GM19397 (cell line): ENCODE data around the gene PEX3.

Experiments
- ATAC-seq: cut with Tn5 transposase; IDR thresholded peaks from one replicate; pipeline ENCODE4 v1.9.1; 2021; ENCODE audit warnings: mild to moderate bottlenecking, moderate library complexity; ENCODE audit not compliant: unreplicated experiment

PEX3 gene, protein sequence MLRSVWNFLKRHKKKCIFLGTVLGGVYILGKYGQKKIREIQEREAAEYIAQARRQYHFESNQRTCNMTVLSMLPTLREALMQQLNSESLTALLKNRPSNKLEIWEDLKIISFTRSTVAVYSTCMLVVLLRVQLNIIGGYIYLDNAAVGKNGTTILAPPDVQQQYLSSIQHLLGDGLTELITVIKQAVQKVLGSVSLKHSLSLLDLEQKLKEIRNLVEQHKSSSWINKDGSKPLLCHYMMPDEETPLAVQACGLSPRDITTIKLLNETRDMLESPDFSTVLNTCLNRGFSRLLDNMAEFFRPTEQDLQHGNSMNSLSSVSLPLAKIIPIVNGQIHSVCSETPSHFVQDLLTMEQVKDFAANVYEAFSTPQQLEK

GRCh38 chr6:143450453-143451371, at the start of gene PEX3, which contains the start of gene ADAT2:
Gene PEX3 (plus strand): TSS chr6:143450805. CDS start chr6:143451043, 238 bp downstream.
Gene ADAT2 (minus strand): TSS chr6:143450695. CDS start chr6:143450658, 37 bp downstream.
- peak; percentile 99 for ATAC-seq

GRCh38 chr6:143401068-143401446, 49.5 kb upstream of the PEX3 start:
- no peak for ATAC-seq

DNA sequence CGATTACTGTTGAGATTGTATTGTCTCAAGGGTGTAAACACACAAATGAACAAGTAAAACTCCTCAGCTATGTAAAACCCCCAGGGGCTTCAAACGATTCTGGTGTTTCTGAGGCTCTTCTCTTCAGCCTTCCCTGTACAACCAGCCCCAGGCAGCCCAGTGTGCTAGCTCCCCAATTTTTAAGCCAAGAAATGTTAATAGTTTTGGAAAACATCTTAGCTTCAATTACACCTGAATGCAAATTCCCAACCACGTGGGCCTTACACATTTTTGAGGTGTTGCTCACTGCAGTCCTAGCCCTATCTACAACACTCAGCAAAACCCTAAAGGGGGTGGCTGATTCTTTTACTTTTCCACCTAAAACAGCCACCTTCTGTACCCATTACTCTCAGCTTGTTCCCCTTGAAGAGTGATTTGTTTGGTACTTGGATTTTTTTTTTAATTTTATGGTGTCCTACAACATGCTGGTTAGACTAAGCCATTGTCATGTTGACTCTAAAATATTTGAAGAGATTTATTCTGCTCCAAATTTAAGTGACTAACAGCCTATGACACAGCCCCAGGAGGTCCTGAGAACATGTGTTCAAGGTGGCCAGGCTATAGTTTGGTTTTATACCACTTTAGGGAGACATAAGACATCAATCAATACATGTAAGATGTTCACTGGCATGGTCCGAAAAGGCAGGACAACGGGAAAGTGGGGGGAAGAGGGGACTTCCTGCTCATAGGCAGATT, 48.8 kb upstream of the PEX3 start:
- ATAC-seq, result no peak

- no peak for ATAC-seq
Measured at GRCh38 chr6:143402721-143403336, 47.8 kb upstream of the PEX3 start.

DNA sequence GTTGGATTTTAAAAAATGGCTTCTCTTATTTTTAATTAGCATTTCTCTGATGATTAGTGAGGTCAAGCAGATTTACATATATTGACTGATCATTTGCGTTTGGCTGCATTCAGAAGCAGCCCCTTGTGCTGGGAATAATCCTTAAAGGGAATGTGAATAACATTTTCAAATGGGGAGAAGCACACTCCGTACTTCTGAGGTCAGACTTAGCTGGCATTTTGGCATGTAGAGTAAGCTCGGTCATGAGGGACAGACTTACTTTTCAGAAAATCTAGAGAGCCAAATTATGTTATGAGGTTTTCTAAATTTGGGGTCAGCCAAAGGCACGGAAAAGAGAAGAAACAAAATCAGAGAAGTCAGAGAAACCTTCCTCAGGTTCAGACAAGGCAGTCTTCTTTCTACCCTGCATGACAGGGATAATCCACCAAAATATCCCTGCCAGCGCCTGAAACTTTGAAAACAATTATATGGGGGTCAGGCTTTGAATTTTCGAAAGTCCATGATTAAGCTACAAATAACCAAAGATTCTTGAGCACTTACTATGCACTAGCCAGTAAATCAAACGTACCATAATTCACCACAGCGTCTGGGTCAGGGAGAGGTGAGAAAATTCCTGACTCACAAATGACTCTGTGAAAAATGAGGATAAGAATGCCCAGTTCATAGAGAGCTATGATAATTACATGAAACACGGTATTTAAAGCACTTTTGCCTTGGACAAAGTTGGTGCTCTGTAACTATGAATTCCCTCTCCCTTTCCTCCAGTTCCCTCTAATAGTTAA, 45.0 kb upstream of the PEX3 start:
- no peak for ATAC-seq

DNA sequence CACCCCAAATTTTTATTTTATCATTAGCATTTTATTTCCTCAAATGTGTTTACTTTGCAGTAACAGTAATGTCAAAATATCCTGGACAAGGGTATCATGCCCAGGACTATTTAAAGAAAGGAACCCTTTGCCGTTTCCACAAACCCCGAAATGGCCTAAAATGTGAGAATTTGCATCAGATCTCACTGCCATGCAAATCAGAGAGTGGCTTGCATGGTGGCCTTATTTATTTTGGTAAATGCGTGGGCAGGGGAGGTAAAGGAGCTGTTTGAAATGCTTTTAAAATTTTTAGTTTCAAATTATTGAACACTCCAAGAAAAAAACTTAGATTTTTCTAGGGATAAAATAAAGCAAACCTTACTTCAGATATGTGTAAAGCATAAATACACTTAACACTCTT, 43.9 kb upstream of the PEX3 start:
- no peak for ATAC-seq

DNA sequence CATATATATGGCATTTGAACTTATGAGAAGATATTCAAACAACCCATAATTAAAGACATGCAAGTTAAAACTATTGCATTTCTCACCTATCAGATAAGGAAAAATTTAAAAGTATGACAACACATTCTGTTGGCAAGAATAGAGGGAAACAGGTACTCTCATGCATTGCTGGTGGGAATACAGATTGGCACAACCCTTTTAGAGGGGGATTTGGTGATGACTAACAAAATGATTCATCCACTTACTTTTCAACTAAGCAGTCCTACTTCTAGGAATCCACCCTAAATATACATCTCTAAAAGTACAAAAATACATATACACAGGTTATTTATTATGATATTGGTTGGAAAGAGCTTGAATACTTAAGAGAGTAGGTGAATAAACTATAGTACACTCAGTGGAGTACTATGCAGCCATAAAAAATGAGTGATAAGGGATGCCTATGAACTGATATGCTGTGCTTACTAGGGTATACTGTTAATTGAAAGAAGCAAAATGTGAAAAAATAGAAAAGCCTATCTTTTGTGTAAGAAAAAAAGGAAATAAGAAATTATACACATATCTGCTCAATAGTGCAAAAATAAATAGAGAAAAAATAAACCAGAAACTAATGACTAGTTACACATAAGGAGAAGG, 42.3 kb upstream of the PEX3 start:
- ATAC-seq, result no peak

DNA sequence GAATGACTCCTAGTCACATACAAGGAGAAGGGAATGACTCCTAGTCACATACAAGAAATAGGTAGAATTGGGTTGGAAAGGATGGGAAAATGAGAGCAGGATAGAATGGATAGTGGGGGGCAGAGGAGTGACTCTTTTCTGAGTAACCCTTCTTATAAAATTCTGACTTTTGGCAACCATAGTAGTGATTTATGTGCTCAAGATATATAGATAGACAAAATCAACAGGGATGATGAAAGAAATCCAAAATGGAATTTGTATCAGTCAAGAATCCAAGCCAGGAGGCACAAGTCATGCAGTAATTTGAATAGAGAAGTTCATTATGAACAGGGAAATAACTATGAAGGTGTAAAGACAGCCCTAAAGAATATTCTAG, 41.8 kb upstream of the PEX3 start:
- ATAC-seq, result no peak

DNA sequence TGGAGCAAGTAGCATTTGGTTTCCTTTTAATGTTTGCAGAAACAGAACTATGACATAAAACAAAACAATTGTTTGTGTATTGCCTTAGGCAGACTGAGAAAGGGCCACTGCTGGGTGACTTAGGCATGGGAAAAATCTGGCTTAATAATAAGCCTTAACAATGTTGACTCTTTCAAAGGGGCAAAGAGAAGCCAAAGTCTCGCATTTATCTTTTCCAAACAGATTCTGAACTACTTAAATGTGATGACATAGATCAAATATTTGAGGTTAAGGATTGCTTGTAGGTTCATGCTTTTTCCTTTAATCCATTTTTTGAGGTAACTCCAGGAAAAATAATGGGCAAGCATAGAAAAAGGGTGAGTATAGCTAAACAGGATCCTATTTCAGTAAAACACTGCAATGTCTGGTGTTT, 39.7 kb upstream of the PEX3 start:
- ATAC-seq, result no peak

GRCh38 chr6:143414769-143415168, 35.8 kb upstream of the PEX3 start:
- ATAC-seq, result no peak

- ATAC-seq, result no peak
Measured at GRCh38 chr6:143419526-143419925, 31.1 kb upstream of the PEX3 start.

DNA sequence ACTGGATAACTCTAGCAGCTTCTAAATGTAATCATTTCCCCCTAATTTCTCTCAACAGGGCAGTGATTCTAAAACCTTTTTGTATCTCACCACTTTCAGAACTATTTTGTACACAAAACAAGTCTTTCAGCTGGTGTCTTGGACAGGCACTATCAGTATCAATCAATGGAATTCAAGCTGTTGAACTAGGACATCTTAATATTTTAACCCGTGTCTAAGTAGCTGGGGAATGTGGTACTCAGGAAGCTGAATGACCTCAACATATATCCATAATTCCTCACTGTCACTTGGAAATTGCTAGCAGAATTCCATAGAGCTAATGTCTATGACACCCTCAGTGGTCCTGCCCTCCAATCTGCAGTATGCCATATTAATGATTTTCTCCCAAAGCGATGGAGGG, 24.6 kb upstream of the PEX3 start:
- ATAC-seq, result no peak

- ATAC-seq, result peak; percentile 100
Measured at GRCh38 chr6:143427109-143427817, 23.3 kb upstream of the PEX3 start.

DNA sequence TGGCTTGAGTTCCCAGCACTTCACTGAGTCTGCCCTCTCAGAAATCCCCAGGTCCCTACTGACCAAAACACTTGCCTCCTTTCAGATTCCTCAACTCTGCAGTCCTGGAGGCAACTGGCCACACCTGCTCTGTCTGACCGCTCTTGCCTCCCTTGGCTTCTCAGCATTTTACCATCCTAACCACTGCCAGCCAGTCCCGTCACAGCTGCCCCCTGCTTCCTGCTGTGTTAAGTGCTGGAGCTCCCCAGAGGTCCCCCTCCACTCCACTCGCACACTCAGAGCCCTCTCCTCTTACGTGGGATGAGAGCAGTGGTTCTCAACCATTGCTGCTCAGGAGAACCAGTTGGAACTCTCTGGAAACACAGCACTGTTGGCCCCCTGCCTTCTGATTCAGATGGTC, 20.6 kb upstream of the PEX3 start:
- ATAC-seq, result no peak

GRCh38 chr6:143431226-143431625, 19.4 kb upstream of the PEX3 start:
- no peak for ATAC-seq

DNA sequence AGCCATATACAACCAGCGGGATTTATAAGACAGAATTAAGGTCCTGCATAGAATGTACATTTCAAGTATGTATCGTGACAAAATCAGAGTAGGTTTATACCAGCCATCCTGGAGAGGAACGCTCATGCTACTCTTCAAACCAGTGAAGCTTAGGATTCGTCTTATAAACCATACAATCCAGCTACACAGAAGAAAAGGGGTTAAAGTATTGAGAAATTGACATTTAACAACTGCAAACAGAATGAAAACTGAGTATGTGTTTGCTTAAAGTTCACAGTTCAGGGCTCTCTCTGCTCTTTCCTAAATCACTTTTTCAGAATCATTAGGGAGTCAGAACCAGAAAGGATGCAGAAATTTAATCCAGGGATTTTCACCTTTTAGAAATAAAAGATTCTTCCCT, 18.0 kb upstream of the PEX3 start:
- ATAC-seq, result no peak

DNA sequence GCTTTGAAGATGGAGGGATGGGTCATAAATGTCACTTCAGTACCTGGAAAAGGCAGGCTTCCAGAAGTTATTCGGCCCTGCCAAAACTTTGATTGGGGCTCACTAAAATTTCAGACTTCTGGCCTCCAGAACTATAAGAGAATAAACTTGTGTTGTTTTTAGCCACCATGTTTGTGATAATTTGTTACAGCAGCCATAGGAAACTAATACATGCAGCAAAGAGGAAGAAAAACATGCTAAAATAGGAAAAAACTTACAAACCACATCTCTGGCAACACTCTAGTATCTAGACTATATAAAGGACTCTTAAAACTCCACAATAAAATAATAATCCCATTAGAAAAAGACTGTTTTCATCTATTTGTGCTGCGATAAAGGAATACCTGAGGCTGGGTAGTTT, 9.6 kb upstream of the PEX3 start:
- ATAC-seq, result no peak

DNA sequence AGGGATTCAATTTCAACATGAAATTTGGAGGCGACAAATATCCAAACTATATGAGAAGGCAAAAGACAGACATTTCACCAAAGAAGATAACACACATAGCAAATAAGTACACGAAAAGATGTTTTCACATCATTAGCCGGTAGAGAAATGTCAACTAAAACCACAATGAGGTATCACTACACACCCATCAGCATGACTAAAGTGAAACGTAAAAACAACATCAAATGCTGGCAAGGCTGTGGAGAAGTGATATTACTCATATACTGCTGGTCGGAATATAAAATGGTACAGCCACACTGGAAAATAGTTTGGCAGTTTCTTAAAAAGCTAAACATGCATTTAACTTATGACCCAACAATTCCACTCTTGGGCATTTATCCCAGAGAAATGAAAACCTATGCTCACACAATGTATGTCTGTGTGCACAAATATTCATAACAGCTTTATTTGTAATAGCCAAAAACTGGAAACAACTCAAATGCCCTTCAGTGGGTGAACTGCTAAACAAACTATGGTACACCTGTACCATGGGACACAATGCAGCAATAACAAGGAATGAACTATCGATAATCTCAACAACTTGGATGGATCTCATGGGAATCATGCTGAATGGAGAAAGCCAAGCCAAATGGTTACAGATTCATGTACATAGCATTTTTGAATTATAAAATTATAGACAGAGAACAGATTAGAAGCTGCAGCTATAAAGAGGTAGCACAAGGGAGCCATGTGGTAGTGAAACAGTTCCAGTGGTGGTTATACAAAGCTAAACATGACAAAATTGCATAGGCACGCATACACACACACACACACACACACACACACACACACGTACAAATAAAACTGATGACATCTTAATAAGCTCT, 8.7 kb upstream of the PEX3 start:
- no peak for ATAC-seq
